HG03108 (cell line): ENCODE results near the gene LYSMD2.

Source experiments
- ATAC-seq: cut with Tn5 transposase; IDR thresholded peaks from one replicate; pipeline ENCODE4 v1.9.1; 2021; ENCODE audit warnings: moderate library complexity; ENCODE audit not compliant: unreplicated experiment

Gene LYSMD2

DNA sequence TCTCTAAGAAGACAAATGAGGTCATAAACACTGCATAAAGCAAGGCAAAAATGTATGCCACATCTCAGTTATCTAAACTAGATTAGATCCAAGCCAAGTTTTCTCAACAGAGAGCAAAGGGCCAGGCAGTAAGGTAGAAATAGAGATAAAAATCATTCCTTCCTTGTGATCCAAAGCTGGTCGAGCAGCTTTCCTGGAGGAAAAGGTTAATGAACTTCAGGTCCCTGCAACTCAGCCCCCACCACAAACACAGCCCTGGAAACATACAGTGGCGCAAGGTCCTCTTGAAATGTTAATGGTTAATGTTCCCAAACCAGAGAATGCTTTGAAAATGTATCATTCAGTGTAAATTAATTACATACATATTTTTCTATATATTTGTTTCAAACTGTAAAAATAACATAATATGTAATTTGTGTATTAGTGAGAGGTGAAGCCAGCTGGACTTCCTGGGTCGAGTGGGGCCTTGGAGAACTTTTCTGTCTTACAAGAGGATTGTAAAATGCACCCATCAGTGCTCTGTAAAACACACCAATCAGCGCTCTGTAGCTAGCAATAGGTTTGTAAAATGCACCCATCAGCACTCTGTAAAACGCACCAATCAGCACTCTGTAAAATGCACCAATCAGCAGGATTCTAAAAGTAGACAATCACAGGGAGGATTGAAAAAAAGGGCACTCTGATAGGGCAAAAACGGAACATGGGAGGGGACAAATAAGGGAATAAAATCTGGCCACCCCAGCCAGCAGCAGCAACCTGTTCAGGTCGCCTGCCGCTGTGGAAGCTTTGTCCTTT, 17.1 kb downstream of the LYSMD2 start:
- ATAC-seq = no peak

DNA sequence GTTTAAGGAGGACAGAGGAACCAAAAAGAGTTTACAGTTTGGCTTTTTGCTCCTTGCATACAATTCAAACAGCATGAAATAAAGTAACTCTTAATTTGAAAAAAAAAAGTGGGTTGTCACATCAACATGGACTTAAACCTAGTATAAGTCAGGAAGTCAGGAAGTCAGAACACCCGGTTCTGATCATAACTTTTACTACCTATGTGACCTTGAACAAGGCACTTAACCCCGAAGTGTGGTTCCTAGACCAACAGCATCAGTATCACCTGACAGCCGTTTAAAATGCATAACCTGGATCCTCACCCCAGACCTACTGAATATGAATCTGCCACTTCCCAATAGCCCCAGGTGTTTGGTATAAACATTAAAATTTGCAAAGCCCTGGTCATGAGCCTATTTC, 18.7 kb downstream of the LYSMD2 start:
- ATAC-seq = no peak

GRCh38 chr15:51718219-51718618, 19.2 kb downstream of the LYSMD2 start:
- ATAC-seq = no peak

DNA sequence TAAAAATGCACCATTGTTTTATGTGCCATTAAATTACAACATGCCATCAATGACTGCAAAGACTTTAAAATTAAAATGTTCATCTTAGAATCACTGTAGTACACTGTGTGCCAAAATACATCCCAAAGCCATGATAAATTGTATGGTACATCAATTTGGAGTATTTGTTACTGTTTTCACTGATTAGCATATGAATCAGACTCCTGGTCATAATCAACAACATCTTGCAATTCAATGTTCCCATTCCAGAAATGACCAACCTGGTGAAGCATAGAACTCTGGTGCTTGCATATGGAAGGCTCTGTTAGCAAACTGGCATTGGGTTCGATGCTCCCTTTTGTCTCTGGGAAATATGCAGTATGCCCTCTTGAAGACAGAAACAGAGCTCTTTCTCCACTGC, 22.5 kb downstream of the LYSMD2 start:
- ATAC-seq = no peak

DNA sequence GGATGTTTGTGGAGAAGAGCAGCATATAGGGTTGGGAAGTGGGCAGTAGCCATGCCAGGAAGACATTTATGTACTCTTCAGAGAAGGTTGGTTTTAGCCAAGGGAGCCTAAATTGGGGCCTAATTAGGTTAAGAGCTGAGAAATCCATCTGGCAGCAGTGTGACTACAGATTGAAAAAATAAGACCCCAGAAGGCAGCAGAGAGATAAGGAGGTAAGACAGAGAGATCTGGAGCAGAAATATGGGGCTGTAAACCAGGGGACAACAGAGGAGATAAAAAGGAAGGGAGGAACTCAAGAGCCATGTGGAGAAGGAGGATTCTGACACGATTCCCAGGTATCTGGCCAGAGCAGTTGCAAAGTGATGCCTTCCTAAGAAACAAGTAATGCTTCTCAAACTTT, 23.3 kb downstream of the LYSMD2 start:
- ATAC-seq = no peak

GRCh38 chr15:51709031-51709430, 28.4 kb downstream of the LYSMD2 start:
- ATAC-seq = no peak

DNA sequence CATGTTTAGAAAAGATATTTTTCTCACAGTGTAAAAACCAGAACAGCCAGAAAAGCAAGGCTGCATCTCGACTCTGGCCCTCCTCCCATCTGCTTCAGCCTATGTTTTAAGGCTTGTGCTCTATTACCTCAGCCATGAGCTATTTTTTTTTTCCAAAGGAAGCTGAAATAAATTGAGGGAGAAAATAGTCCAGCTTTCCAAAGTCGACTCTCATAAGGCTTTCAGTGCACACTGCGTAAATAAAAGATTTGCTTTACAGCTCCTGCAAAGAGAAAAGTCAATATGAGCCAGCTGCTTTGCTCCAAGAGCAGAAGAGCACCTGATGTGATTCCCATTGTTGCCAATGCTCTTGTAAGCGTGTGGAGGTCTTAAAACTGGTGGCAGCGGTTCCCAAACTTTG, 29.4 kb downstream of the LYSMD2 start:
- ATAC-seq = no peak

DNA sequence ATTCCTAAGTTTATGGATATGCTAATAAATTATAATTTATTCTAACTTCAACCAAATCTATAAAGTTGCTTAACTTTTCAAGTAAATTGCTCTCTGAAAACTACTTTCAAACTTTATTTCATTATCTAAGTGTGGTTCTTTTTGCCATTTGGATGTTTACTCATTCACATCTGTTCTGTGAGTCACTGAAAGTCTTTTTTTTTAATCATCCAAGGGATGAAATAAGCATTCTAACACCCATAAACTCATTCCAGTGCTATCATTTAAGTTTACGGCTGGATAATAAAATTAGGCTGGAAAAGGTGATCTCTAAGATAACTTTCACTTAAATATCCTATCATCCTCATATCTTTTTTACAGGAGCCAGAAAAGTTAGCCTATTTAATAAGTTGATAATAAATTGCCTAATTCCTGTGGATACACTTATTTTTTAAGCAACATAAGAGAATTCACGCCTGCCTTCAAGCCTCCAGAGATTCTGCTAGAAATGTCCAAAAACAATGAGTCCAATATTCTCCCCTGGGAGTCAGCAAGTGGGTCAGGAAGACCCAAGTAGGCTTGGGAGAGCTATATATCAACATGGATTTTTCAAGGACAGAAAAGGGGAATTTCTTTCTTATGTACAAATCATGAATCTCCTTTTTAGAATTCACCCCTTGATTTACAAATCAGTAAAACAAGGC, 30.4 kb downstream of the LYSMD2 start:
- no peak for ATAC-seq

GRCh38 chr15:51706291-51706690, 31.2 kb downstream of the LYSMD2 start:
- no peak for ATAC-seq

DNA sequence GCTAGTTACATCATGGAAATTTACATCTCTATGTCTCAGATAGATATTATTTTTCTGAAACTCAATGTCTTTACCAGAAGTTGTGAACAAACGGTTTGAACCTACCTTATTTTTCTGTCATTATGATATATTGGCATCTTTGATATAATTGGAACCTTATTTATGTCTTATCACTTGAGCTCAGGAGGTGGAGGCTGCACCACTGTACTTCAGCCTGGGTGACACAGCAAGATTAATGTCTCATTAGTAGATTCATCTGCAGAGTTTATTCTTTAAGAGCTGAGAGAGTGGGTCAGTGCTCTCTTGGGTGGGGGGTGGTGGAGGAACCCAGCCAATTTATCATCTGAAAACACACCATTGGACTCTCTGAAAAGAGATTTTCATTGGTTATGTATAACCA, 34.7 kb downstream of the LYSMD2 start:
- no peak for ATAC-seq

DNA sequence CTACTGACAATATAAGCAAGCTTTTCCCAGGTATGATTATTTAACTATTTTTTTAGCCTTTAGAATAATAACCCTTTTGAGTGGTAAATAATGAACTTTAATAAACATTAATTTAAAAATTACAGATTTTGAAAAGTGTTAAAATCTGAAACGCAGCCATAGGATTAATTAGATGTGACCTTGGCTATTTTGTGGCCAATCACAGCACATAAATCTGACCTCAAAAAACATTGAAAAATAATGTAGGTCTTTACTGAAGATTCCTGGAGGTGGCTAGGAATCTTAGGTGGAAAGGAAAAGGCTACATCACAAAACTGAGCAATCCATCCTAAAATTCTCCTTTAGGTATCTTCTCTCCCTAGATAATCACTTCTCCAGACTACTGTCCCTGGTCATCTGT, 38.1 kb downstream of the LYSMD2 start:
- ATAC-seq = no peak

GRCh38 chr15:51697163-51697562, 40.3 kb downstream of the LYSMD2 start:
- ATAC-seq = no peak

DNA sequence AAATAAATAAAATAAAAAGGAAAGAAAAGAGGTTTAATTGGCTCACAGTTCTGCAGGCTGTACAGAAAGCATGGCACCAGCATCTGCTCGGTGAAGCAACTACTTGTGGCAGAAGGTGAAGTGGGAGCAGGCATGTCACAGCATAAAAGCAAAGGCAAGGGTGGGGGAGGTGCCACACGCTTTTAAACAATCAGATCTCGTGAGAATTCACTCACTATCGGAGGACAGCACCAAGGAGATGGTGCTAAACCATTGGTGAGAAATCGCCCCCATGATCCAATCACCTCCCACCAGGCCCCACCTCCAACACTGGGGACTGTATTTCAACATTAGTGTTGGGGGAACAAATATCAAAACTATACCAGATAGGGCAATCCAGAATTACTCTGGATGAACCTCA, 40.9 kb downstream of the LYSMD2 start:
- ATAC-seq = no peak

- ATAC-seq = no peak
Observed at GRCh38 chr15:51692154-51692553, 45.3 kb downstream of the LYSMD2 start.

DNA sequence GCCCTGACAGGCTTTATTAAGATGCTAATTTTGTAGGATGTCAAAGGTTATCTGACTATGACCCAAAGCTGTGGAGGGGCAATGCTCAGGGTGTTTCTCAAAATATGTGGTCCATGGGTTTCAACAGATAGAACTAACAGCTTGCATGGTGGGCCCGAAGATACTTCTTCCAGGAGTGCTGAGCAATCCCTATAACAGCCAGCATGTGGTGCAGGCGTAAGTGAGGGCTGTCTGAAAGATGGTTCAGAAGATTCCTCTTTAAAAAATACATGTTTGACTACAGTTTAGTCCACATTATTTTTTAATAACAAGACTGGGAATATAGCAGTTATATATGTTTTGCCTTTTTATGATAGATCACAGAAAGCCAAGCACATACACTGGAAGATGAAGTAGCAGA, 48.6 kb downstream of the LYSMD2 start:
- no peak for ATAC-seq

DNA sequence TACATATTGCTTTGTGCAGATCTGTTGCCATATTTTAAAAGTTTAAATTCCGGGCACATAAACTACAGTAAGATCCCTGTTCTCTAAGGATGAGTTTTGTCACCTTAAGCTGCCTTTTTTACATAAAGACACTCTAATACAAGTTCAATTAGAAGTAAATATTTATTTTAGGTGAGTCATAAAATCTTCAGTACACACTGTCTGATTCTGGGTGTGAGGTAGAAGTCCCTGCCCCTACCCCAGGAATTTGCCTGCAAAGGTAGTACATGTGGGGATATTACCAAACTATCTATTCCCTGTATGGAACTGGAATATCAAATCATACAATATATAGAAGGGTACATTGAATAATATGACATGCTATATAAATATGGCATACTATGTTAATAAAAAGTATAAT, 49.9 kb downstream of the LYSMD2 start:
- ATAC-seq = no peak

DNA sequence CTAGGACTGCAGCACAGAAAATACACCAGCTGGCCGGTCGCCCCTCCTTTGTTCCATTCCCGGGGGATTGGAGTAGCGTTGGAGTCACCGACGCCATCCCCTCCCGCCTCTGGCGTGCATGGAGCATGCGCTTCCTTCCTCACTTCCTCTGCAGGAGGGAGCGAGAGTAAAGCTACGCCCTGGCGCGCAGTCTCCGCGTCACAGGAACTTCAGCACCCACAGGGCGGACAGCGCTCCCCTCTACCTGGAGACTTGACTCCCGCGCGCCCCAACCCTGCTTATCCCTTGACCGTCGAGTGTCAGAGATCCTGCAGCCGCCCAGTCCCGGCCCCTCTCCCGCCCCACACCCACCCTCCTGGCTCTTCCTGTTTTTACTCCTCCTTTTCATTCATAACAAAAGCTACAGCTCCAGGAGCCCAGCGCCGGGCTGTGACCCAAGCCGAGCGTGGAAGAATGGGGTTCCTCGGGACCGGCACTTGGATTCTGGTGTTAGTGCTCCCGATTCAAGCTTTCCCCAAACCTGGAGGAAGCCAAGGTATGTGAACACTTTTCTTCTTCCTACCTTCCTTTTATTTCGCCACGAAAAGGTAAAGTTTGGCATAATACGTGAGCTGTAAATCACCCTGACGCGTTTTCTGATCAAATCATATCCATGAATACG, 56.0 kb downstream of the LYSMD2 start, which contains the start of gene SCG3:
Gene SCG3, plus strand, starts transcription at position 201 of the 661 bp plus-strand sequence. Its CDS starts 253 bp downstream, at position 454.
- ATAC-seq = no peak

- ATAC-seq = no peak
Observed at GRCh38 chr15:51680321-51680720, 57.1 kb downstream of the LYSMD2 start.

GRCh38 chr15:51678096-51678495, 59.4 kb downstream of the LYSMD2 start:
- no peak for ATAC-seq

DNA sequence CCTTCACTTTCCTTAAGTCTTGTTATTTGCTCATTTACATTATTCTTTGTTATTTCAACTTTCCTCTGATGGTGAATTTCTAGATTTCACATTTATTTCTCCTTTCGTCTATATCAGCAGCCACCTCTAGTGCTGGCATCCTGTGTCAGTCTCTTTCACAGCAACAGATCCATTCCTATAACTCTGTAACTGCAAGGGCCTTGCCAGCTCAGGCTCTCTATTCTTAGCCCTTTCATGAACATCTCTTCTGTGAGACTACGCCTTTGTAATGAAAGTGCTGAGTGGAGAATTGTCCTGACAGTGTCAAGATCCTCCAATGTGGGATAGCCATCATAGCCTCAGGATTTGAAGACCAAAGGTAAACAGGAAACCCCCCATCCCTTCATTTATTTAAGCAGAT, 60.0 kb downstream of the LYSMD2 start:
- ATAC-seq = no peak

GRCh38 chr15:51677021-51677420, 60.4 kb downstream of the LYSMD2 start:
- ATAC-seq = no peak

DNA sequence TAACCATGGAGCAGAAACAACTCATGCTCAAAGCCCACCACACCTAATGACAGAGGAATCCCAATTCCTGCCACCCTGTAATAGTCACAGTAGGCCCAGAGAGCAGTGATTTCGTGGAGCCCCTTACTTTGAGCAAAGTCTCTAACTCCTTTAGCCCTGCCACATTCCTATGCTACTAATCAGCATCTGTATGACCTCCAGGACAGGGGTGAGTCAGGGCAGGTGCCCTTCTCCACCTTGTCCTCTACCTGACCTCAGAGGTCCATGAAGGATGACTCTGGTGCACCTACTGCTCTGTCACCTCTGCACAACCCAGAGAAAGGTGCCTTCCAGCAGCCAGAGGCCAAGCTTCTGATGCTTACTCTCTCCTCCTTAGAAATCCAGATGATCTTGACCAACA, 62.2 kb downstream of the LYSMD2 start:
- ATAC-seq = no peak
